NCI-H2107 (cell line): Measurements from ENCODE around the gene CCDC88A.
"Not testable (repeated sequence)": the region's sequence is repeated elsewhere in the genome, so short reads cannot be mapped to it uniquely, and the experiment has no call there.

Source experiments
- DNase-seq: peaks from one replicate; lab custom pipeline; 2025; lab: John Stamatoyannopoulos, UW

The CCDC88A gene

DNA sequence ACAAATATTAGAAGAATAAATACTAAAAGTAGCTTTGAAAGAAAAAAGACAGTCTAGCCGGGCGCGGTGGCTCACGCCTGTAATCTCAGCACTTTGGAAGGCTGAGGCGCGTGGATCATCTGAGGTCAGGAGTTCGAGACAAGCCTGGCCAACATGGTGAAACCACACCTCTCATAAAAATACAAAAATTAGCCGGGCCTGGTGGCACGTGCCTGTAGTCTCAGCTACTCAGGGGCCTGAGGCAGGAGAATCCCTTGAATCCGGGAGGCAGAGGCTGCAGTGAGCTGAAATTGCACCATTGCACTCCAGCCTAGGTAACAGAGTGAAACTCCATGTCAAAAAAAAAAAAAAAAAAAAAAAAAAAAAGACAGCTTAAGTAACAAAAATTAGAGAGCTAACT lies 34.1 kb downstream of the CCDC88A start:
- DNase-seq: not testable (repeated sequence)

DNA sequence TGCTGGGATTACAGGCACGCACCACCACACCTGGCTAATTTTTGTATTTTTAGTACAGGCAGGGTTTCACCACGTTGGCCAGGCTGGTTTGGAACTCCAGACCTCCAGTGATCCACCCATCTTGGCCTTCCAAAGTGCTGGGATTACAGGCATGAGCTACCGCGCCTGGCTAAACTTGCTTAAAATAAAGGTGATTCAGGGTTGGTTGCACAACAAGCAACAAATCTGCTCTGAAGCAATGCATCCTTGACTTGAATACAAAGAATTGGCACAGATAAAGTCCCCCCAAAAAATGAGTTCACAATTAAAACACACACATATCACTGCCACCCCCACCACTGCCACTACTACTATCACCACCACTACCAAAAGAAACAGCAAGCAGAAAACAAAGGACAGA lies 34.9 kb downstream of the CCDC88A start:
- DNase-seq: no peak

DNA sequence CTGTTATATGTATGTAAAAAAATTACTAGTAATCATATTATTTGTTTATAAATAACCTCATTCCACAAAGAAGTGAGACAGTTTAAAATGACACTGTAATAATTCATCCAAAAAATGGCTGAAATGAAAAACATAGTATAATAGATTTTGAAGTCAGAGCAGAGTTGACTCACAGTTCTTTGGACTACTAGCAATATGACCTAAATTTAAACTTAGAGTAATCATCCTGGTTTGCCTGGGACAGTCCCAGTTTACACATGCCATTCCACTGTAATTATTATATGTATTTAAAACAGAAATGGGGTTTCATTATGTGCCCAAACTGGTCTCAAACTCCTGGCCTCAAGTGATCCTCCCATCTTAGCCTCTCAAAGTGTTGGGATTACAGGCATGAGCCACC lies 48.3 kb downstream of the CCDC88A start:
- no peak for DNase-seq

GRCh38 chr2:55370208-55370607 lies 49.4 kb downstream of the CCDC88A start:
- DNase-seq: no peak

DNA sequence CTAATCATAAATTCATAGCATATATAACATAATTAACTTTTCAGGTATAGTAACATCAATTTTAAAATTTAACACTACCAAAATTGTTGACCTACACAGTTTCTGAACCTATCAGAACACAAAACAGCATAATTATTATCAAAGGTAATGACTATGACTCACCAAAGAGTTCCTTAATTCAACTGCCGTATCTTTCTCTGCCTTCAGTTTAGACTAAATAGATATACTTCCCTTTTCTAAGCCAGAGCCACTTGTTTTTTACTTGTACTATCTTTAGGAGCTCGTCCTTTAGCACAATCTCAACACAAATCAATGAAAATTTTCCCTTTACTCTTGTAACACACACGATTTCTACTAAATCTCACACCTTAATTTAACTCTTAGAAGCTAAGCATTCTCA lies 54.4 kb downstream of the CCDC88A start:
- no peak for DNase-seq

- DNase-seq: no peak
These were observed 55.2 kb downstream of the CCDC88A start for GRCh38 chr2:55364189-55365055.

DNA sequence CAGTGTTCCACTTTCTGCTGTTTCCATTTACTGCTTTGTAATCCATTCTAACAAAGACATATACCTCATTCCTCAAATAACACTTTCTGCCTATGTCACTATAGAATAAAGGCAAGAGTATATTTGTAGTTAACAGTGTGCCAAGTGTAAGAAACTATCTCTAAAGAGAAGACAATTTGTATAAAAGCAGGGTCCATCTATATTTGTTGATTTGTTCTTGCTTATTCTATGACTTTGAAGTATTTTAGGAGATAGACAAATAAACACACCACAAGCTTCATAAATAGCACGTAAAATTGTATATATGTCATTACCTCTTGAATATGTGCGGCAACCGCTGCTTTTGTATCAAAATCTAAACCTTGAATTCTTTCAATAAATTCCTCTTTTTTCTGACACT lies 56.0 kb downstream of the CCDC88A start:
- no peak for DNase-seq

DNA sequence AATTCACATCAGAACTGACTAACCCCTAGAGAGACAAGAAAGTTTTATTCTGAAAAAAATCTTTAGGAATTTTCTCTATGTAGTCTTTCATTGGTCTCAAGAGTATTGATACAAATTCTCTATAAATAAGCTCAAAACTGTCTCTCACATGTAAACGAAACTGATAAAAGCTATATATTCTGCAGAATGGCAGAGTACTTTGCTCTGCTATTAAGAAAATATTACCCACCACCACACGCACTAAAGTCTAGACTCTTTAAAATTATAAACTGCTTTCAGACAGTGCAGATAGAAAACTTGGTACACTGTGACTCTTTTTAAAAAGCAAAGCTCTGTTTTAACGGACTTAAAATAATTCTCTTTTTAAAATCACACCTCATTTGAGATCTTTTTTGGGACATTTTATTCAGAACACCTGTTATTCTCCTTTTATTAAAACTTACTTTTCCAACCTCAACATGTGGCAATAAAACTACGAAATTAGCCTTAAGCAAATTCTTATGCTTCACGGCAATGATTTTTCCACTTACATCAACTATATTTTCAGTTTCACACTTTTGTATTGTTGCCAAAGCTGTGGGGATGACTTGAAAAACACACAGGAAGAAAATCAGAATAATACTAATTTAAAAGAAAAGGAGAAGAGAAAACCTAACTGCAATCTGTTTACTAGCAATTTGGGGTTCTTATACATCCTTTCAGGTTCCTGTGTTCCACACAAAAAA lies 58.0 kb downstream of the CCDC88A start:
- DNase-seq: no peak

- DNase-seq: no peak
These were observed 61.2 kb downstream of the CCDC88A start for GRCh38 chr2:55358451-55358850.

GRCh38 chr2:55357927-55358326 lies 61.7 kb downstream of the CCDC88A start:
- no peak for DNase-seq

- DNase-seq: no peak
These were observed 62.5 kb downstream of the CCDC88A start for GRCh38 chr2:55357164-55357563.

DNA sequence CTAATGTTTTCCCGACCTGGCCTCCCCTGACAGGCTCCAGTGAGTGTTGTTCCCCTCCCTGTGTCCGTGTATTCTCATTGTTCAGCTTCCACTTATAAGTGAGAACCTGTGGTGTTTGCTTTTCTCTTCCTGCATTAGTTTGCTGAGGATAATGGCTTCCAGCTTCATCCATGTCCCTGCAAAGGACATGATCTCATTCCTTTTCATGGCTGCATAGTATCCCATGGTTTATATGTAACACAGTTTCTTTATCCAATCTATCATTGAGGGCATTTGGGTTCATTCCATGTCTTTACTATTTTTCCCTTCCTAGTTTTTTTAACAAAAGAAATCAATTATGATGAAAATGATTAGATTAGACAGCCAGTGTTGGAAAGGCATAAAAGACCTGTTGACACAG lies 63.5 kb downstream of the CCDC88A start:
- not testable (repeated sequence) for DNase-seq

GRCh38 chr2:55355451-55355850 lies 64.2 kb downstream of the CCDC88A start:
- no peak for DNase-seq

DNA sequence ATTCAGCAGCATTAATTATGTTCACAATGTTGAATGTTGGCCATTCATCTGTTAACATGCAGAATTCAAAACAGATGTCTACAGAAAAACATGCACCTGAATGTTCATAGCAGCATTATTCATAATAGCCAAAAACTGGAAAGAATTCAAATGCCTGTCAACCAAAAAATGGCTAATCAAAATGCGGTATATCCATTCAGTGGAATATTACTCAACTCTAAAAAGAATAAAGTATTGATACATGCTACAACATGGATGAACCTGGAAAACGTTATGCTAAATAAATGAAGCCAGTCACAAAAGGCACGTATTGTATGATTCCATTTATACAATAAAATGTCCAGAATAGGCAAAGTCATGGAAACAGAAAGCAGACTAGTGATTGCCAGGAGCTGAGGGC lies 68.0 kb downstream of the CCDC88A start:
- DNase-seq: no peak

DNA sequence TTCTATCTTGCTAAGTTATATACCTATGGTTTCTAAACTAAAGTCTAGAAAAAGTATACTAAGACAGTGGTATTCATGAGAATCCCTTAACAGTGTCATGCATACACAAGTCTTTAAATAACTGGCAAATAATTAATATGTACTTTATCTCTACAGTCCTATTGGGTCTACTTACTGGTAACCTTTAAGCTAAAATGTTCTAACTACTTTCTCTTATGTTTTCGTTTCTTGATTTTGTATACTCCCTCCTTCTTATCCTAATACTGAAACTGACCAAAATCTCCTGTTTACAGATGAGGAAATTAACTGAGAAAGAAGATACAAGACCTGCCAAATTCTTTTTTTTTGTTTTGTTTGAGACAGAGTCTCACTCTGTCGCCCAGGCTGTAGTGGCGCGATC lies 74.6 kb downstream of the CCDC88A start:
- DNase-seq: no peak

- no peak for DNase-seq
These were observed 81.4 kb downstream of the CCDC88A start for GRCh38 chr2:55338268-55338667.

- DNase-seq: no peak
These were observed 84.9 kb downstream of the CCDC88A start for GRCh38 chr2:55334728-55335127.

DNA sequence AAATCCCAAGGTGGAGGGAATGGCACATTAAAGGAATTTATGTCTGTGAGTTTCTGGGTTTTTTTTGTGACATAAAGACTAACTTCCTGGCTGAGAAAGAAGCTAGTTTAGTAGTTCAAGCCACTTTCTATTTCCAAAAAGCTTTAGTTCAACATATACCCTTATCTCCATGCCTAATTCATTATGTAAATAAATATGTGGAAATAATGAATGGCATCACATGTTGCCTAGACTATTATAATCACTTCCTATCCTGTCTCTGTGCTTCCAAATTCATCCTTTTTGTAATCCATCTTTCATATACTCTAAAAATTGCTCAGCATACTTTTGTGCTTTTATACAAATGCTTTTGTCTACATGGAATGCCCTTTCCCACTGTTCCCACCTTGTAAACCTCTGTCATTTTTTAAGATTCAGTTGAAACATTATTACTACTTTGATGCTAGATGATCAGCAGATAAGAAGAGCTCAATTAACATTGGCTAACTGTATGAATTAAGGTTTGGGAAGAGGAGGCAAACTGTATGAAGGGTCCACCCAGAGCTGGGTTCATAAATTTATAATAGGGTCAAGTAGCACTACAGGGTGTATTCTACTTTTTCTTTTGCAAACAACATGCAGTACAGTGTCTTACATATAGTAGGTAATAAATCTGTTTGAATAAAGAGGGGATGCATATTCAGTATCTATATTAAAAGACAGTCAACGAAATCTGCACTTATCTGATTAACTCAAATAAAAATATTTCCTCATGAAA lies 88.9 kb downstream of the CCDC88A start:
- DNase-seq: no peak

GRCh38 chr2:55327470-55328230 lies 92.0 kb downstream of the CCDC88A start:
- no peak for DNase-seq

GRCh38 chr2:55314985-55315384 lies 104.7 kb downstream of the CCDC88A start:
- no peak for DNase-seq

DNA sequence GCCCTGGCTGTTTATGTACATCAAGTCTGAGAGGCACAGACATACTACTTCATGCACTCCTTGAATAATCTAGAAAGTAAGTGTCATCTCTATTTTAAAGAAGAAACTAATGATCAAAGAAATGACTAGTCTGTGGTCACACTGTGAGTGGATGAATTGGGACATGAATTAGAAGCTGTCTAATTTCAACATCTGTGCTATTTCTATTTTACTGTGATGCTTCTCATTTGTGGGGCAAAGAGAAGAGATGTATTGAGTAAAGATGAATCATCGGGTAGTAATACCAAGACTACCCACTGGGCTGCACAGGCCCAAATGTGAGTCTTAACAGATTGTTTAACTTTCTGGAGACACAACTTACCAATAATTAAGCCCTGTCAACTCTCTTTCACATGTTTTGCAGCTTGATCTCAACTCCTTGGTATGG lies 108.2 kb downstream of the CCDC88A start:
- DNase-seq: no peak

- DNase-seq: no peak
These were observed 110.2 kb downstream of the CCDC88A start for GRCh38 chr2:55309446-55309845.
